Omental fat pad (tissue), 4 donors: ENCODE data around the gene EML3. TPM values are rescaled to one million over a fixed set of nuclear protein-coding genes. Genes with fewer than 3 reads are reported as not detected.
"Not testable (repeated sequence)": the region's sequence is repeated elsewhere in the genome, so short reads cannot be mapped to it uniquely, and the experiment has no call there.

Source experiments
- ATAC-seq: fragments of 150-250 bp; one replicate; pipeline ENCODE4 v1.9.1; 2016; ENCODE audit warnings: mild to moderate bottlenecking, moderate library complexity; ENCODE audit not compliant: low FRiP score
- DNase-seq: peaks from one replicate; pipeline ENCODE4 v3.0.0-alpha.2; 2019; ENCODE audit warnings: low spot score
- total RNA-seq, 4 donors: library from RNA; depleted of rRNA; stranded (reverse); fragments of >200 nt; gene quantifications; one replicate each; pipeline ENCODE4 v1.1.0, GENCODE V29; 2016
- TF ChIP-seq, protein P1 (sequence below), 3 donors: fragments of 450-650 bp; IDR thresholded peaks; one replicate each; pipeline ENCODE4 v1.5.1; 2016 to 2017; ENCODE audit warnings: antibody characterized with exemption in 3 of 3, mild to moderate bottlenecking in 3 of 3, moderate library complexity in 2 of 3

EML3 gene
- total RNA-seq, 4 donors from 2014 or later = 40.7 to 68.6 (median 52.0) TPM

GRCh38 chr11:62574363-62575071 is 38.1 kb downstream of the EML3 start:
- TF ChIP-seq, protein P1, sequence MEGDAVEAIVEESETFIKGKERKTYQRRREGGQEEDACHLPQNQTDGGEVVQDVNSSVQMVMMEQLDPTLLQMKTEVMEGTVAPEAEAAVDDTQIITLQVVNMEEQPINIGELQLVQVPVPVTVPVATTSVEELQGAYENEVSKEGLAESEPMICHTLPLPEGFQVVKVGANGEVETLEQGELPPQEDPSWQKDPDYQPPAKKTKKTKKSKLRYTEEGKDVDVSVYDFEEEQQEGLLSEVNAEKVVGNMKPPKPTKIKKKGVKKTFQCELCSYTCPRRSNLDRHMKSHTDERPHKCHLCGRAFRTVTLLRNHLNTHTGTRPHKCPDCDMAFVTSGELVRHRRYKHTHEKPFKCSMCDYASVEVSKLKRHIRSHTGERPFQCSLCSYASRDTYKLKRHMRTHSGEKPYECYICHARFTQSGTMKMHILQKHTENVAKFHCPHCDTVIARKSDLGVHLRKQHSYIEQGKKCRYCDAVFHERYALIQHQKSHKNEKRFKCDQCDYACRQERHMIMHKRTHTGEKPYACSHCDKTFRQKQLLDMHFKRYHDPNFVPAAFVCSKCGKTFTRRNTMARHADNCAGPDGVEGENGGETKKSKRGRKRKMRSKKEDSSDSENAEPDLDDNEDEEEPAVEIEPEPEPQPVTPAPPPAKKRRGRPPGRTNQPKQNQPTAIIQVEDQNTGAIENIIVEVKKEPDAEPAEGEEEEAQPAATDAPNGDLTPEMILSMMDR (IDR thresholded peaks at IDR 0.05) = no peak
- ATAC-seq = peak; percentile 17
- no peak for DNase-seq

- ATAC-seq = peak; percentile 97
- TF ChIP-seq, protein P1 (IDR thresholded peaks at IDR 0.05) = no peak
- DNase-seq = peak; percentile 80
Measured at GRCh38 chr11:62573592-62574362, 38.8 kb downstream of the EML3 start, which contains the start of gene EEF1G. Gene EEF1G (minus strand): TSS chr11:62573891. CDS start chr11:62573842, 49 bp downstream.

- ATAC-seq (peak; percentile 6), DNase-seq (no peak)
- TF ChIP-seq, protein P1 (IDR thresholded peaks at IDR 0.05) = no peak
Measured at GRCh38 chr11:62573006-62573591, 39.5 kb downstream of the EML3 start.

GRCh38 chr11:62572431-62572830 is 40.1 kb downstream of the EML3 start:
- ATAC-seq (no peak), DNase-seq (no peak)
- TF ChIP-seq, protein P1 (IDR thresholded peaks at IDR 0.05) = no peak

DNA sequence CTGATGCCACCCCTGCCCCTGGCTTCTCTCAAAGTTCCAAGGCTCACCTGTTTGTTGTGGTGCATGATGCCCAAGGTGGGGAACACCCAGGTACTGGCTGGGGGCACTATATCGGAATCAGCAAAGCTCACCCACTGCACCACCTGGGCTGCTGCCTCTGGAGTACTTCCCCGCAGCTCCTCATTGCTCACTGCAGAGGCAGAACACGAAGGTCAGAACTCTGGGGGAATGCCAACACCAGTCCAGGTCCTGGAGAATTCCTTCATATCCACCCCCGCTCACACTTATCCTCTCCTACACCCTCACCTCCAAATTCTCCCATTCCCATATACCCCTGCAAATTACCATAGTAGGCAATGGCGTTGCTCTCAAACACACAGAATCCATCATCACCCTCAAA is 41.1 kb downstream of the EML3 start:
- not testable (repeated sequence) for DNase-seq, ATAC-seq

- ATAC-seq, DNase-seq: not testable (repeated sequence)
Measured at GRCh38 chr11:62570903-62571302, 41.7 kb downstream of the EML3 start.

DNA sequence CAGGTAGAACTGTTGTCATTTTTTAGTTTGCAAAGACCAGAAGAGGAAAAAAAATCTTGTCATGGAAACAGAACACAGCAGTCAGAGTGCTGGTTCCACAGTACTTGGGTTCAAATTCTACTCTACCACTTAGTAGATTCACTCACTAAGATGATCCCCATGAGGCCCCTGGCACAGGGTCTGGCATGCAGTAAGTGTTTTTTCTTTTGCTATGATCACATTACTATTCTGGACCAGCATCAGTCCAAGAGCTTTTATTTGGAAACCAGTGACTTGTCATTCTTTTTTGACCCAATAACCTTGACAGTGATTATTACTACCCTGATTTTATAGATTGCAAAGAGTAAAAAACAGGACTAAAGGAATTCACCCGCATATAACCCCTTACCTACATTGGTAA is 43.0 kb downstream of the EML3 start:
- ATAC-seq (no peak), DNase-seq (no peak)
- TF ChIP-seq, protein P1 (IDR thresholded peaks at IDR 0.05) = no peak
